MM.1S (cell line): Measurements from ENCODE around the gene FGF1.

ENCODE experiments used
- EZH2phosphoT487 ChIP-seq: fragments of 300-600 bp; sonication (generic); IDR thresholded peaks from 2 replicates; pipeline ENCODE4 v1.6.1; 2018; ENCODE audit warnings: antibody characterized with exemption, low read length
- TF ChIP-seq, protein P1 (sequence below): fragments of 300-600 bp; sonication (generic); IDR thresholded peaks from 2 replicates; pipeline ENCODE4 v1.5.1; 2016; ENCODE audit warnings: antibody characterized with exemption, low read length, mixed read lengths

DNA sequence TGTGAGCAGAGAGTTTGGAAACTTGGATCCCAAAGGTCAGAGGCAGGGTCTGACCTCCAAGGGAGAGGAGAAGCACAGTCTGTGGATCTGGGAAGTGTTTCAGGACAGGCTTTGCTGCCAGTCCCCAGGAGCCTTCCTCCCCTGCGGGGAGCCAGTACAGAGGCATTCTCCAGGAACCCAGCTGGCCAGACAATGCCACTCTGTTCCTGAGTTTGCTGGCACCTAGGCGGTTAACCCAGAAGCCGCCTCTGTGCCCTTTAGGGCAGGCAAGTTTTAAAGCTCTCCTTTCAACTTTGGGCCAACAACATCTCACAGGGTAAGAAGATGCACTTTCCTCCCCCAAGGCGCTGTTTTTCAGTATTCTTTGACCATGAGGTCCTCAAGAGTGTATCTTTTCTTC is 37.0 kb upstream of the FGF1 start:
- TF ChIP-seq, protein P1, sequence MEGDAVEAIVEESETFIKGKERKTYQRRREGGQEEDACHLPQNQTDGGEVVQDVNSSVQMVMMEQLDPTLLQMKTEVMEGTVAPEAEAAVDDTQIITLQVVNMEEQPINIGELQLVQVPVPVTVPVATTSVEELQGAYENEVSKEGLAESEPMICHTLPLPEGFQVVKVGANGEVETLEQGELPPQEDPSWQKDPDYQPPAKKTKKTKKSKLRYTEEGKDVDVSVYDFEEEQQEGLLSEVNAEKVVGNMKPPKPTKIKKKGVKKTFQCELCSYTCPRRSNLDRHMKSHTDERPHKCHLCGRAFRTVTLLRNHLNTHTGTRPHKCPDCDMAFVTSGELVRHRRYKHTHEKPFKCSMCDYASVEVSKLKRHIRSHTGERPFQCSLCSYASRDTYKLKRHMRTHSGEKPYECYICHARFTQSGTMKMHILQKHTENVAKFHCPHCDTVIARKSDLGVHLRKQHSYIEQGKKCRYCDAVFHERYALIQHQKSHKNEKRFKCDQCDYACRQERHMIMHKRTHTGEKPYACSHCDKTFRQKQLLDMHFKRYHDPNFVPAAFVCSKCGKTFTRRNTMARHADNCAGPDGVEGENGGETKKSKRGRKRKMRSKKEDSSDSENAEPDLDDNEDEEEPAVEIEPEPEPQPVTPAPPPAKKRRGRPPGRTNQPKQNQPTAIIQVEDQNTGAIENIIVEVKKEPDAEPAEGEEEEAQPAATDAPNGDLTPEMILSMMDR = no peak
- no peak for TF ChIP-seq EZH2phosphoT487
